GM18861 (cell line): ENCODE measurements around the gene SUCLG1.

Source experiments
- ATAC-seq: cut with Tn5 transposase; IDR thresholded peaks from one replicate; pipeline ENCODE4 v1.9.1; 2021; ENCODE audit not compliant: unreplicated experiment

SUCLG1 gene

DNA sequence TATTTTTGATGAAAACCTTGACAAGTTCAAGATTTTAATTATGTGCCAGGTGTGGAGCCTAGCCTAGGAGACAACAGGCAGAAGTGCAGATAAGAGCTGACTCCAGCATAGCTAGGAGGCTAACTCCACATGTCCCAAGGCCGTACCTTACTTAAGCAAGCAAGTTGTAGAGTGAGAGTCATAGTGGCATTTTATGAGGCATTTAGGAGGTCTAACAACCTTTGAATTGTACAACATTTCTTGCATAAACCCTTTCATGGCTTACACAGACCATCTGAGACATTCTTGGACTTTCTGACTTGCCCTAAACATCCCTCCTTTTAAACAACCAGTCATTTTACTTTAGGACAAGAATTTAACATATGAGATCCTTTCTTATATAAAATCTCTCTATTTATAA, 8.3 kb upstream of the SUCLG1 start:
- ATAC-seq = no peak

DNA sequence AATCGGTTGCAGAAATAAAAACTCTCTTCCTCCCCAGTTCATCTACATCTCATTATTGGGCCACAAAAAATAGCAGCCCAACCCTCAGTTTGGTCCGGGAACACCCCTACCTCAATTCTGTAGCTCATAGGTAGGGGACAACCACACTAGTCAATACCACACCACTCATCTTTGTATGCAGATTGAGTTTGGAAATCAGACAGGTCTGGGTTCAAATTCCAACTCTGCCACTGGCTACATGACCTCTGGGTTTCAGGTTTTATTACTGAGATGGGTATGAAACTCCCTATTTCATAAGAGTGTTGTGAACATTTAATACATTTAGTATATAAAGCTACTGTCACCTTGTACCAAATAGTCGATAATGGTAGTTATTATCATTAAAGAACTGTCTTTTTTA, 2.2 kb upstream of the SUCLG1 start:
- no peak for ATAC-seq

DNA sequence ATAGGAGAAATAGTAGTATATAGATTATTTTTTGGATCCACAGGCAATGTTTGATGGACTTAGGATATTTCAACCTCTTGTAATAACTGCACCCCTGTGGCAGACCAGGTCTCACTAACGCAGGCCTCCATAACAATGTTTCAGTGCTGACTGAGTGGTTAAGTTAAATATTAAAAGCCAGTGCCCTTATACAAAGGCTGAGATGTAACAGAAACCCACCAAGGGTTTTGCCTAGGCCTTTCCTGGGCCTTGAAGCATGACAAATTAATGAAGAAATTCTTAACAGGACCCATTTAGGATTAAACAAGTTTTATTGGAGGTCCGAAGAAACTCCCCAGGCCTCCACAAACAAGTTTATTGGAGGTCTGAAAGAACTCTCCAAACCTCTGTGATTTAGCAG, 1.6 kb upstream of the SUCLG1 start:
- no peak for ATAC-seq

DNA sequence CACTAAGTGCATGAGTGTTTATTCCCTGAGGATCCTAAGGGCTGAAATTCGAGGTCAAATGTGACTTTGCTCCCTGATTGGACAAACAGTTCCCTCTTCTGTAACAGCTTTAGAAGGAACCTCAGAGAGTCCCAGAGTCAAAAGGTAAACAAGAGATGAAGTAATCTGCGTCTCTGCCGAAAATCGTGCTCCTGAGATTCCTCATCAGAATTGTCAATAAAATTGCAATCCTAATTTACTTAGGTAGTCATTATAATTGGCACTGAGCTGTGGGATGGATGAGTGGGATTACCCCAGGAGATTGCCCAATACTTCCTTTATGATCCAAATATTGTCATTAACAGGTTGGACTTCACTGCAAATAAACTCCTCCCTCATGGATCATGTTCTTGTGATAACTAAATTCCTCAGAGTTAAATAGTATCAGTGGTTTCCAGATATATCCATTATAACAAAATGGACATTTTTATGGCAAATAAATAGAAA, 907 bp upstream of the SUCLG1 start:
- no peak for ATAC-seq

DNA sequence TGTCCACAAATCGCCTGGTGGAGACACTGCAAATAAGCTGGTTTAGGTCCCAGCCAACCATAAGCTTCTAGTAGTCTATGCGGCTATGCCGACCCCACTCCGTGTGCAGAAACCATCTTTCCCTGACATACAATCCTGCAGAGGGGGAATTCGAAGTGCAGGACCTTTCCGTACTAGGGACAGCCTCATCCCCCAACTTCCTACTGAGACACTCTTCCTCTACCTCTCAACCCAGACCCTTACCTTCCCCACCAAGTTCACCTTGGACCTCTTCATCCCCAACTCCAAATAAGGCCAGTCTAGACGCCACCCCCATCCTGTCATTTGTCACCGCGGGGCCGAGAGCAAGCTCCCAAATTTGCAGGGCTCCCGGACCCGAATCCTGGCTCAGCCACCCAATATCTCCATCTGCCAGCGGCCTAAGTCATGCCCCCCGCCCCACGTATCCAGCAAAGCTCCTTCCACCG, 496 bp downstream of the SUCLG1 start:
- ATAC-seq = peak; percentile 14

DNA sequence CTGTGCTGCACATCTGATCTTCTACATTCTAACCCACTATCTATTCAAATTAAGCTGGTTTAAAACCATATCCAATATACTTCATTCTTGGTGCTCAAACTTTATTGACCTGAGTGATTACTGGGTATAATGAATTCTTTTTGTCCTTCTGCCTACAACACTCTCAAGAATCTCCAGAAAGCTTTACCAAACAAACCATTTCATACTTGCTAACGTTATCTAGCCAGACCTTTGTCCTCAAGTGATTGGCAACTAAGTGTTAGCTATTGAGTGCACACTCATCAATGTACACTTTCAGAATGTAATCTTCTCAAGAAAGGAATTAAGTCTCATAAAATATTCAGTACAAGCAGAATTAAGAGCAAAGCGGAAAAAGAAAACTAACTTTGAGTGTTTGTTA, 1.4 kb downstream of the SUCLG1 start:
- no peak for ATAC-seq

DNA sequence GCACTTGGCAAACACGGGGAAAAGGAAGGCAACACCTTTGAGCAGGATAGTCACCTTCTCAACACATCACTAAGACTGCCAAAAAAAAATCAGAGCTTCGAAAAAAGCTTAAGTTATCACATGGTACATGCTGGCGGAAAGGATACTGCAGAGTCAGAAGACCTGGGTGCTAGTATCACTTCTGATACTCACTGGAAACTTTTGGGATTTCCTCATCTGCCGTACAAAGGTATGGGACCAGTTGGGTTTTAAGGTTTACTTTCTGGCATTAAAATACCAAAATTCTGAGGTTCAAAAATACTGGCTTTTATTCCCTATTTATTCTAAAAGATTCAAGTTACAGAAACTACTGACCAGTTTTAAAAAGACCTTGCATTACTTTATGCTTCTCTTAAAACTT, 2.9 kb downstream of the SUCLG1 start:
- ATAC-seq = no peak

DNA sequence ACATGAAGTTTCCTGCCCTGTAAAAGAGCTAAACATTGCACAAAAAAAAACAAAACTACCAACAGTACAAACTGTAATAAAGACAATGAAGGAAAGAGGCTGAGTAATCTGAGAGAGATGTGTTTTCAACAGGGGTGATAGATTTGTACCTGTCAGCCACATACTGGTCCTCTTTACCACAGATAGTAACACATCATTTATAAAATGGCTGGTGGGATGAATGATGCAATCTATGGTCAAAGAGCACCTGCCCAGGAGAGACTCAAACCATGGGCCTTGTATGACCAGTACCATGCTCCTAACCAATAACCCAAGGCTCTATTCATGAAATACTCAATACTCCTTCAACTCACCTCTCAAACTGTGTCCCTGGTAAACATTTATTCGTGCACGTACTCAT, 4.5 kb downstream of the SUCLG1 start:
- ATAC-seq = no peak

DNA sequence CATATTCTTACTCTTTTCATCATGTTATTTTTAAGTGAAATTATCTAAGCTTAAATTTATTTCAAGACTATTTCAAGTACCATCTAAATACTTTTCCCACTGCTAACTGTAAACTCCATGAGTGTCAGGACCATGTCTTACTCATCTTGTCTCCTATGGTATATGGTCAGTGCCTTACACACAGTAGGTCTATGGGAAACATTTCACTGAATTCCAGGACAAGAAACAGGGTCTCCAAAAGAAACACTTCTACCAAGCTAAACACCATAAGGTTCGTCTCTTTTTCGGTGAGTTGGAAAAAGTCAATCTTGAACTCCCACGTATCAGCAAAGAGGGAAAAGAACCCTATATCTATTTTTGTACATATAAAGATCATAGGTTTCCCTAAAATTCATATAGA, 6.5 kb downstream of the SUCLG1 start:
- no peak for ATAC-seq

DNA sequence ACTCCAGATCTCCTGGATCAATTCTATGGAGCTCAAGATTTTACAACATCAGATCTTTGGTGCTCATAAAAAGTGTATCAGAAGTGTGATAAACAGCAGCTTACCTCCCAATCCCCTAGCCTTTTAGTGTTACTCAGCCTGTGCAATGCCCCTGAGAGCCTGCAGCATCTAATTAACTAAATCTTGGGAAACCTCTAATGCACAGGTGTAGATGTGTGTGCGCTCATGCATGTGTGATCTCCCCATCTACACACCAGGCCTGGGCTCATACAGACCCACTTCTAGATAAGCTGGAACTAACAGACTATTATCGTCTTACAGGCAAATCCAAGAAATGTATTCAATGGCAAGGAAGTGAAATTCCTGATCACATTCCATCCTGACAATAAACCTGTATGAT, 7.5 kb downstream of the SUCLG1 start:
- ATAC-seq = no peak

DNA sequence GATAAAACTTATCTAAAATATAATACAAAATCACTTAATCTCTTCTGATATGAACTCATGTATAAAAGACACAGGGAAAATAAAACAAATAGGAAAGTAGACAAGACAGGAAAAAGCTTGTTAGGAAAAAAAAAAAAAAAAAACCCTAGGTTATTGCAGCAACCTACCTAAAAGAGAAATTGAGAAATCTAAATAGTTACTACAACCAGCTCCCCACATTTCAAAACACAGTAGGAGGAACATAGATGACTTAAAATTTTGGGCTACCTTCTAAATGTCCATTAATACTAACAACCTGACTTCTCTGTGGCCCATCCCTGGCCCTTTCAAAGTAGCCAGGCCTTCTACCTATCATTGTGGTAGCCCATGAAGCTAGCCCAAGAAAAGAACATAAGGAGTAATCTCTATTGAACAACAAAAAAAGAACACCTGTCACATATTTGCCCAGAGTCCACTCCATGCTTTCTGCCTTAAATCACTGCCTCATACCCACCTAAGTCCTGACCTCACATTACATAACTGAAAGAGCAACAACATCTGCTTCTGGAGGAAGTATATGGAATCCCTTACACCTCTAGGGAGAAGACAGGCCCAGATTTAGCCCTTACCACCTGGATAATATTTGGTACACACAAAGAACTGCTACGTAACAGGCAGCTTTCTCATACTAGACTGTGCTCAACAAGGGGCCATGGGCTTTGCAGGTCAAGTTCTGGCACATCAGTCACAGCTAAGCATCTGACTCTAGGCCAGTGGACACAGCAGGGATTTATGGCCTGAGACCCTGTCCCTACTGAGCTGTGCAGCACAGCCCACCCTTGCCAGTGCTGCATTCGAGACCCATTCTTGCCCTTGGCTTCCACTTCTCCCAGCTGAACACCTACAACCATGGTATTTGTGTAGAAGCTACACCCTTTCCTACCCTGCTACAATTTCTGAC, 8.5 kb downstream of the SUCLG1 start:
- no peak for ATAC-seq

DNA sequence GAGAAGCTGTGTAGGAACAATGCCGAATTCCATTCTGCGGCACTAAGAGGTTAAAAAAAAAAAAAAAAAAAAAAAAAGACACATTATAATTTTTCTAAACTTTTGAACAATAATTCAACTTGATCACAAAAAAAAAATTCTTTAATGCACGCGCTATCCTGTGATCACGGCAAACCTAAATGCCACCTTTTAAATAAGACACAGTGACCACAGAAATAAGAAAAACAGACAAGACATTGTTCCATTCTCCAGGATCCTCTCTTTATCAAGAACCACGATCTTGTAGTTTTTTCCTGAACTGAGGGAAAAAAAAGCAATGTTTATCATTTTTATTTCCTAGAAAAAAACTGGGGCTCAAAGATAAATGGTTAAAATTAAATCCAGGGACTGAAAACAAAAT, 9.4 kb downstream of the SUCLG1 start:
- no peak for ATAC-seq

DNA sequence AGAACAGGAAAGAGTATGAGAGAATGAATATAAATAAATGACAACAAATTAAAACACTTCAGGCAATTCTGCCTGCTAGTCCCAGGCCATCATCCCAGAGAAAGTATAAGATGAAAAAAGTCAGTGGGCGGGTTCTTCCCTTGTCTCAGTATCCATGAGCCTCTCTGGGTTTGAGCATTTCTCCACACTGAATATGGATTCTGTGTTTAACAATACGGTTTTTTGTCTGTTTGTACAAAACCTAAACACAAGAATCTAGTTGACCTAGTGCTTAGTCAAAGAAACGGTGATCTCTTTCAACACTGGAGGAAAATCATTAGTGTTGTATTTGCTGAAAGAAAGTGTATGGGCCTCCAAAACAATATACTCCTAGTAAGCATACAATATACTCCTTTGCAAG, 10.0 kb downstream of the SUCLG1 start:
- ATAC-seq = no peak

DNA sequence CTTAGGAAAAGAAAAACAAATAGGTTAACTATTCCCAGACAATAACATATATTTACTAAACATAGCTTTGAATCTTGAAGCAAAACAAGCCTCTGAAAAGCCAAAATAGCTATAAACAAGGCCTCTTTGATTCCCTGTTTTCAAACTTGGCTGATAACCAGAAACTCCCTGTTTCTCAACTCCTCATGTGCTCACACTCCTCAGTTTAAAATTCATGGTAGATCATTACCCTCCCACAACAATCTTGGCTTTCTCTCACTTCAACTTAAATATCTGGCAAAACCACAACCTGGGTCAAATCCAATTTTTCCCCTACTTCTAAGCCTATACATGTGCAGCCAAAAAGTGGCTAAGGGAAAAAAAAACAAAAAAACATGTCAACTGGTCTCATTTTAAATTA, 15.6 kb downstream of the SUCLG1 start:
- no peak for ATAC-seq

DNA sequence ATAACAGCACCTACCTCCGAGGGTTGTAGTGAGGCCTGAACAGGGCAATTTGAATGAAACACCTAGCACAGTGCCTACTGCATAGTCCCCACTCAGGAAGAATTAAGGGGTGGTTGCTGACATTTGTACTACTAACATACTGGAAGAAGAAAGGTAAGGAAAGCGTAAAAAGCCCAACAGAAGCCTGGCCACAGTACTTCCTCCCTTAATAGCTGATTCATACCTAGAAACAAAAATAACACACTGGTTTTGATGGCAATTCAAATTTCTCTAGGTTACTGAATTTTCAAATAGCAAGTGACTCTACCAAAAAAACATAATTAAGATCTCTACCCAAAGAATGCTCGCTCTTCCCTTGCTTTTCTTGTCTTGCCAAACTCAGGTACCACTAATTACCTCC, 16.2 kb downstream of the SUCLG1 start:
- no peak for ATAC-seq

DNA sequence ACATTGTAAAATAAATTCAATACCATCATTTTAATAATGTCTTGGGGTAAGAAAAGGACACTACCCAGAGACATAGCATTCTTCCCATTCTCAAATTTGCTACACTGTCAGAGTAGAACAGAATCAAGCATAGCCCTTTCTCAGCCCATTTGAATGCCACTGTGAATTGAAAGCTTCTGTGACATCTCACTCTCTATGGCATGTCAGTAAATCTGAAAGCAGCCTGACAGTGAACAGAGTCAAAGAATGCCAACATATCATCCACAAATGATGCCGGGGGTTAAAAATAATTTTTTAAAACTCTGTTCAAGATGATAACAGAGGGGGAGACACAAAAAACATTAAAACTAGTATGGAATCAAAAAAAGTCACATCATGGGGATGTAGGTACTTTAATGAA, 17.6 kb downstream of the SUCLG1 start:
- no peak for ATAC-seq

DNA sequence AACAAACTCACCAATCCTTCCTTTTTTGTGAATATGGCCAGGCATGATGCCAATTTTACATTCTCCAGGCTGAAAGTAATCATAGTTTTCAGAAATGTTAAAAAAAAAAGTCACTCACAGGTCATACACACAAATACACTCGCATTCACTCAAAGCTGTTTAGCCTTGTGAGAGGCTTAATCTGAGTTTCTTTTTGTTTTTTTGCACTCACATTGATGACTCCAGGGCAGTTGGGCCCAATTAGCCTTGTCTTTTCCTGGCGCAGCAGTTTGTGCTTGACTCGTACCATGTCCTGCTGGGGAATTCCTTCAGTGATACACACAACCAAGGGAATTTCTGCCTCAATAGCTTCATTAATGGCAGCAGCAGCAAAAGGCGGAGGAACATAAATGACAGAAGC, 18.0 kb downstream of the SUCLG1 start:
- ATAC-seq = no peak

DNA sequence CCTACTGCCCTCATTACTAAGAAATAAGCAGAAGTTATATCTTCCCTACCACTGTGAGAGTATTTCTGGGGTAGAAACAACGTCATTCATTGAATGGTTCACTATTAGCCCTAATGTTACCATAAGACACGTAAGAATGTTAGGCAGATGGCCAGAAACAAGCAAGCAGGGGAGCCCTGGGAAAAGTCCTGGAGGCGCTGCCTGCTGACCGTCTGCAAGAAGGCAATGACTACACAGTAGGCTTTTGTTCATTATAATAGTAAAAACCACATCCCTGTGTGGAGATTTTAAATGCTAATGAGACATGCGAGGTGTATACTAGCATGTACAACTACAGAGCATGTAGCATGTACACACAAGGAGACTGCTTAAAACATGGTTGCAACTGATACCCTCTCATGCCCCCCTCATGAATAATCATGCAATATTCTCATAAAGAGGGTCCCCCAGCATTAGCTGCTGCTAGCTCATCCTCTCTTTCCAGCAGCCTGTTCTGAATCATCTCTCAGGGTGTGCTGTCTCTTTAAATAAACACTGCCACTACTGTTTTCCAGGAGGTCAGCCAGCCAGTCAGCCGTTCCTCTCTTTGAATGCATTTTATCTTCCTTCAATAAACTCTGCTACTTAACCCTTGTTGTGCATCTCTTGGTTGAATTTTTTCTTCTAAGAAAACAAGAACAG, 23.6 kb downstream of the SUCLG1 start:
- ATAC-seq = no peak

DNA sequence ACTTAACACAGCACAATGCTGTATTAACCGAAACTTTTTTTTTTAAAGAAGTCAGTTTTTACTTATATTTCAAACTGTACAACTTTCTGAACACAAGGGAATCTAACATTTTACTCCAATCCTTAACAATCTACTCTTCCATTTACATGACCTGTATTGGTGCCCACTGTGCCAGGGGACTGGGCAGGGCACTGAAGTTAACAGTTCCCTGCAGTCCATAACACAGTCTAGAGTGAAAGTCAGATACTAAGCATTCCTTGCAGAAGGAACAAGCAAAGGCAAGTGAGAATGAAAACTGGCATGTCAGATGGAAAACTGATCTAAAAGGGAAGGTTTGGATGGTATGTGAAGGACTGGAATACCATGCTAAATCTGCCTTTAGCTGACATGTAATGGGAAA, 29.8 kb downstream of the SUCLG1 start:
- ATAC-seq = no peak

DNA sequence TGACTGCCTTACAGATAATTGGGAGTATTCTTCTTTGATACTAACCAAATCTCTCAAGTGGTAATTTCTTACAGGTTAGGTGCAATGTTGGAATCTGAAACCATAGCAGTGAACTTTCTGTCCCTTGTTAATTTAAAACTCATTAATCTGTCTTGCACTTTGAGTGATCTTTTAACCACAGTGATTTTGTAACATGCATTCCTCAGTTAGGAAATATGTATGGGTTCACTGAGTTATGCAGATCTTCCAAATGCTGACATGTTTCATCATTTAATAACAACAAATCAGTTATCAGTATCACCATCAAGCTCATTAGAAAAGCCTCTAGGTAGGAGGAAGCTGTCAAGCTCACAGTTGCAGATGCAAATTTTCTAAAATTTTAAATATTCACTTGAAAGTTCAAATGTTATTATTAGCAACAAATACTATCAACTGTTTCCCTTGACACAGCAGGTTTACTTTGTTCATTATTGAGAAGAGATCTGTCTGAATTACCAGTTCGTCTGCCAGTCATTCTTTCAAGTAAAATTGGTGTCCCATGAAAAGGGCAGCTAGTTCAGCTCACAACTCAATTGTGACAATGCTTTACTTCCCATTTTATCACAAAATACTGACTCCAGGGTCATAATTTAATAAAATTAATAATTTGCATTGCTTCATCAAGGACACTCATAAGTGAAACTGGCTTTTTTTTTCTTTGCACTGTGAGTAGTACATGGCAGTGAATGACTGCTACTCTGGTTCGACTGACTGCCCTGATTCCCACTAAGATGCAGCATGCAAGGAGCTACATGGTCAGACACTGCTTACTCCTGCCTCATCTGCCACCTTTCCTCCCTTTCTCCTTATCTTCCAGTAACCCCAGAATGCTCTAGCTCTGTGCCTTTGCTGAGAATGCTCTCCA, 31.6 kb downstream of the SUCLG1 start:
- ATAC-seq = peak; percentile 66

DNA sequence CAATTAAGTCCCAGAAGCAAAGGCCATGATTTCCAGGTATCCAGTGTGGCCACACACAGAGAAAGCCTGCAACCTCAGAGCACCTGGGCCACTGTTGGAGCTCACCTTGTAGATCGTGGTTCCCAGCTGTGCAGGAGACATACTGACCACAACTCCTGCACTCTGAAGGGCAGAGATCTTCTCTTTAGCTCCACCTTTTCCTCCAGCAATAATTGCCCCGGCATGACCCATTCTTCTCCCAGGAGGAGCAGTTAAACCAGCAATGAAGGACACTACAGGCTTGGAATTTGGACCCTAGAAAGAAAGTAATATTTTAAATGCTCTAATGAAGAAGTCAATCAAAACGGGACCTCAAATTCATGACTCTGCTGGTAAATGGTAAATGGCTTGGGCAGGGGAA, 33.8 kb downstream of the SUCLG1 start:
- no peak for ATAC-seq
